Right lobe of liver (tissue), 4 donors: ENCODE data around the gene FAR2.

Experiments used
- CTCF ChIP-seq, 4 donors: fragments of 200-600 bp in 3 of 4; fragments of 450-650 bp in 1 of 4; IDR thresholded peaks; one replicate each; pipeline versions ENCODE4 v1.5.1 to v1.8.0; 2016 to 2022; ENCODE audit warnings: antibody characterized with exemption in 4 of 4, mild to moderate bottlenecking in 2 of 4
- POLR2A ChIP-seq: fragments of 450-650 bp; IDR thresholded peaks from one replicate; pipeline ENCODE4 v1.6.1; 2017; ENCODE audit warnings: antibody characterized with exemption, mild to moderate bottlenecking
- donor health status: DM: no; HTN: no; CAD: no.
- donor health status: DM: no; HTN: no; CAD: no.
- donor health status: DM: no; HTN: yes; CAD: no.

DNA sequence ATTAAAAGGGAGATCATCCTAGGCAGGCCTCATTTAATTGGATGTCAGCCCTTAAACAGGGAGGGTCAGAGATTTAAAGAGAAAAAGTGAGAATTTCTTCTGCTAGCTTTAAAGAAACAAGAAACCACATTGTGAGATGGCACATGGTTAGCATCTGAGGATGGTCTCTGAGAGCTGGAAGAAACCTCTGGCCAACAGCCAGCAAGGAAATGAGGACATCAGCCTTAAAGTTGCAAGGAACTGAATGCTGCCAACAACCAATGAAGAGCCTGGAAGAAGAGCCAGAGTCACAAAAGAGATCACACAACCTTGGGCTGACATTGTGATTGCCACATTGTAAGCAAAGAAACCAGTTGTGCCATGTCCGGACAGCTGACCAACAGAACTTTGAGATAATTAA lies 17.5 kb upstream of the FAR2 start:
- TF ChIP-seq CTCF (IDR thresholded peaks at IDR 0.05), result no peak
- no peak for TF ChIP-seq POLR2A
